ENCODE results near the gene TESK2. TPM values are rescaled to one million over a fixed set of nuclear protein-coding genes. Genes with fewer than 3 reads are reported as not detected.
"Not testable (repeated sequence)": the region's sequence is repeated elsewhere in the genome, so short reads cannot be mapped to it uniquely, and the experiment has no call there.

Gene TESK2
- total and polyA plus RNA-seq, 7 donors, result 4.3 to 9.2 (median 7.1) TPM

DNA sequence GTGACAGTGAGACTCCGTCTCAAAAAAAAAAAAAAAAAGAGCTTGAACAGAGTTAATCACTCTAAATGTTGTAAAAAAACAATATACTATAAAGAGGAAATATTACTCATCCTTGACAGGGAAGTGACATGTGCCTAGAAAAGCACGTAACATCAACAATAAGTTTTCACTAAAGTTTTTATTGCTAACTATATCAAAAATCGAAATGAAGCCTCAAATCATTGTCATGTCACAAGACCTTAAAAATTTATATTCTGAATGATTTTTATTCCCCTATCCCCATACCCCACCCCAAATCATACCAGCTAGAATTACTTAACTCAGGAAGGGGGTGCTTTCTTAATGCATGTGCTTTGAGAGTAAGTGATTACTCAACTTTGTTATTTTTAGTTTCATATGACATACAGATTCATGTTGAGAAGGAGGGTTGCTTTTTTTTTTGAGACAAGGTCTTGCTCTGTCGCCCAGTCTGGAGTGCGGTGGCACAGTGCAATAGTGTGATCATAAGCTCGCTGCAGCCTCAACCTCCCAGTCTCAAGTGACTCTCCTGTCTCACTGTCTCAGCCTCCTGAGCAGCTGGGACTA lies 97.2 kb downstream of the TESK2 start:
- Histone ChIP-seq H3K4me3 (no peak overlapping the region), H3K4me1 (no peaks in the 10 kb centered on the region), H3K27me3 (no peaks in the 10 kb centered on the region), H3K36me3 (no peaks in the 10 kb centered on the region), H3K9me3 (no peaks in the 10 kb centered on the region), H3K27ac (peak overlapping the region in 1 of 4 donors; percentile 12)
- intact Hi-C loops (cut with DNase I), result no loop called here
- 50 to 65% methylated on average over 6 of the region's 6 CpGs for WGBS, 2 donors
- DNase-seq, result no peak
- TF ChIP-seq POLR2AphosphoS5 (IDR thresholded peaks at IDR 0.05) (no peak), POLR2A (IDR thresholded peaks at IDR 0.05) (no peak), EP300 (IDR thresholded peaks at IDR 0.05) (no peak)
- TF ChIP-seq, protein P1, sequence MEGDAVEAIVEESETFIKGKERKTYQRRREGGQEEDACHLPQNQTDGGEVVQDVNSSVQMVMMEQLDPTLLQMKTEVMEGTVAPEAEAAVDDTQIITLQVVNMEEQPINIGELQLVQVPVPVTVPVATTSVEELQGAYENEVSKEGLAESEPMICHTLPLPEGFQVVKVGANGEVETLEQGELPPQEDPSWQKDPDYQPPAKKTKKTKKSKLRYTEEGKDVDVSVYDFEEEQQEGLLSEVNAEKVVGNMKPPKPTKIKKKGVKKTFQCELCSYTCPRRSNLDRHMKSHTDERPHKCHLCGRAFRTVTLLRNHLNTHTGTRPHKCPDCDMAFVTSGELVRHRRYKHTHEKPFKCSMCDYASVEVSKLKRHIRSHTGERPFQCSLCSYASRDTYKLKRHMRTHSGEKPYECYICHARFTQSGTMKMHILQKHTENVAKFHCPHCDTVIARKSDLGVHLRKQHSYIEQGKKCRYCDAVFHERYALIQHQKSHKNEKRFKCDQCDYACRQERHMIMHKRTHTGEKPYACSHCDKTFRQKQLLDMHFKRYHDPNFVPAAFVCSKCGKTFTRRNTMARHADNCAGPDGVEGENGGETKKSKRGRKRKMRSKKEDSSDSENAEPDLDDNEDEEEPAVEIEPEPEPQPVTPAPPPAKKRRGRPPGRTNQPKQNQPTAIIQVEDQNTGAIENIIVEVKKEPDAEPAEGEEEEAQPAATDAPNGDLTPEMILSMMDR (IDR thresholded peaks at IDR 0.05), result no peak

DNA sequence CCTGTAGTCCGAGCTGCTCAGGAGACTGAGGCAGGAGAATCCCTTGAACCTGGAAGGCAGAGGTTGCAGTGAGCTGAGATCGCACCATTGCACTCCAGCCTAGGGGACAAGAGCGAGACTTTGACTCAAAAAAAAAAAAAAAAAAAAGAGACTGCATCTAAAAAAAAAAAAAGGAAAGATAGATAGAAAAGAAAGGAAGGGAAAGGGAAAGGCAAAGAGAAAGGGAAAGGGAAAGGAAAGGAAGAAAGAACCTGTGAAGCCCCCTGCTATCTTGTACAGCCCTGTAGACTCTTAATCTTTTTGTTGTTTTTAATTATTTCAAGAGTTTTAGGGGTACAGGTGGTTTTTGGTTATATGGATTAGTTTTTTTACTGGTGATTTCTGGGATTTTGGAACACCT lies 104.7 kb downstream of the TESK2 start:
- TF ChIP-seq POLR2A (IDR thresholded peaks at IDR 0.05) (no peak), POLR2AphosphoS5 (IDR thresholded peaks at IDR 0.05) (no peak), EP300 (IDR thresholded peaks at IDR 0.05) (no peak)
- TF ChIP-seq, protein P1 (IDR thresholded peaks at IDR 0.05), result no peak
- WGBS, 2 donors, result 96% methylated on average over 3 of the region's 3 CpGs
- intact Hi-C loops (cut with DNase I), result no loop called here

DNA sequence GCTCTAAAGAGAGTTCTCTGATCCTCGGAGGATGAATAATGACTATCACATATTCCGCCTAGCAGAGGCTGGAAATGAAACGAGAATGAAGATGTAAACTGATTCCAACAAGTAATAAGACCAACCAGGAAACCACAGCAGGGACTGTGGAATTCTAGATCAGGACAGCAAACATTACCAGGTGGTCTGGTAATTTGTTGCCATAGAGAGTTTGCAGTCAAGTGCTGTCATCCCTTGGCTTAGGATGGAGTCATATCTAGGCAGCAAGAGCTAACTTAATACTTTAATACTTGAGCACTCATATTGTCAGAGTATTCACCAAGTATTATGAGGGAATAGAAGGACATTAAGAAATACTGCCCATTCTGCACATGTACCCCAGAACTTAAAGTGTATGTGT lies 105.7 kb downstream of the TESK2 start:
- H3K4me1 ChIP-seq, result no peaks in the 10 kb centered on the region
- intact Hi-C loops (cut with DNase I), result no loop called here

More for the DNA sequence above, 104.7 kb downstream of the TESK2 start:
- Histone ChIP-seq H3K4me3 (no peak overlapping the region), H3K27ac (no peak overlapping the region), H3K27me3 (no peaks in the 10 kb centered on the region), H3K4me1 (no peaks in the 10 kb centered on the region), H3K9me3 (no peaks in the 10 kb centered on the region), H3K36me3 (no peaks in the 10 kb centered on the region)
- no peak for DNase-seq

DNA sequence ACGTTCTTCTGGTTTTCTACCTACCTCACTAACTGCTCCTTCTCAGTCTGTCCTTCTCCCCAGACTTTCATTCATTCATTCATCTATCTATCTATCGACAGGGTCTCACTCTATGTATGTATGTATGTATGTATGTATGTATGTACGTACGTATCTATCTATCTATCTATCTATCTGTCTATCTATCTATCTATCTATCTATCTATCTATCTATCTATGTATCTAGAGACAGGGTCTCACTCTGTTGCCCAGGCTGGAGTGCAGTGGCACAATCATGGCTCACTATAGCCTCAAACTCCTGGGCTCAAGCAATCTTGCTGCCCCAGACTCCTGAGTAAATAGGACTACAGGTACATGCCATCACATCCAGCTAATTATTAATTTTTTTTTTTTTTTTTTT lies 106.8 kb downstream of the TESK2 start:
- intact Hi-C loops (cut with DNase I); H3K4me1 ChIP-seq; H3K27ac ChIP-seq; H3K36me3 ChIP-seq; H3K27me3 ChIP-seq; DNase-seq; H3K4me3 ChIP-seq; H3K9me3 ChIP-seq: not testable (repeated sequence)
- 96% methylated on average over 4 of the region's 4 CpGs for WGBS, 2 donors

More for the DNA sequence above, 105.7 kb downstream of the TESK2 start:
- TF ChIP-seq, protein P1 (IDR thresholded peaks at IDR 0.05), result no peak
- TF ChIP-seq POLR2A (IDR thresholded peaks at IDR 0.05), result no peak
- TF ChIP-seq POLR2AphosphoS5 (IDR thresholded peaks at IDR 0.05), result no peak
- no peak for TF ChIP-seq EP300 (IDR thresholded peaks at IDR 0.05)
- Histone ChIP-seq H3K27ac (no peak overlapping the region), H3K27me3 (no peaks in the 10 kb centered on the region), H3K4me3 (no peak overlapping the region), H3K36me3 (no peaks in the 10 kb centered on the region), H3K9me3 (no peaks in the 10 kb centered on the region)
- no peak for DNase-seq
- WGBS, 2 donors, result 86% methylated on average over 3 of the region's 3 CpGs

DNA sequence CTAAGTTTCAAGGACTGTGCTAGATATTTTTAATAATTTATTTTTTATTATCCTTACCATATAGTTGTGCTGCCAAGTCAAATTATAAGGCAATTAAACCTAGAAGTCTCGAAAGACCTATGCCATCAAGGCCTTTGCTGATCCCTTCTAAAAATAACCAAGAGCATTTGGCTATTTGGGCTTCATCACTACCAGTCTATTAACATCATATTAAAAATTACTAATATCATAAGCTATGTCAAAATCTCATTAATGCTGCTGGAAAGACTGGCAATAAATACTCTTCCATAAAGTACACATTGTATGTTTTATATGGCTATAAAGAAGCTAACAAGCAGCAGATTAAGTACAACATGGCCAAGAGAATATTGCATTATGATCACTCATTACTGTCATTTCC lies 107.8 kb downstream of the TESK2 start:
- Histone ChIP-seq H3K4me1 (no peaks in the 10 kb centered on the region), H3K4me3 (no peak overlapping the region), H3K9me3 (no peaks in the 10 kb centered on the region), H3K27me3 (no peaks in the 10 kb centered on the region), H3K27ac (no peak overlapping the region), H3K36me3 (no peaks in the 10 kb centered on the region)
- TF ChIP-seq POLR2A (IDR thresholded peaks at IDR 0.05), result no peak
- TF ChIP-seq EP300 (IDR thresholded peaks at IDR 0.05), result no peak
- TF ChIP-seq POLR2AphosphoS5 (IDR thresholded peaks at IDR 0.05), result no peak
- TF ChIP-seq, protein P1 (IDR thresholded peaks at IDR 0.05), result no peak
- intact Hi-C loops (cut with DNase I), result no loop called here
- 61 to 93% methylated on average over 1 of the region's 1 CpG for WGBS, 2 donors
- DNase-seq, result no peak

Measured in sigmoid colon (tissue), 7 donors.